UCSD-AML1 (cell line): ENCODE data around the gene UMAD1.

ENCODE experiments used
- DNase-seq: peaks from one replicate; lab custom pipeline; 2025; ENCODE audit not compliant: unreplicated experiment; lab: John Stamatoyannopoulos, UW

The UMAD1 gene

GRCh38 chr7:7761974-7762779 lies 121.6 kb downstream of the UMAD1 start:
- no peak for DNase-seq

GRCh38 chr7:7764520-7765396 lies 124.2 kb downstream of the UMAD1 start:
- no peak for DNase-seq

DNA sequence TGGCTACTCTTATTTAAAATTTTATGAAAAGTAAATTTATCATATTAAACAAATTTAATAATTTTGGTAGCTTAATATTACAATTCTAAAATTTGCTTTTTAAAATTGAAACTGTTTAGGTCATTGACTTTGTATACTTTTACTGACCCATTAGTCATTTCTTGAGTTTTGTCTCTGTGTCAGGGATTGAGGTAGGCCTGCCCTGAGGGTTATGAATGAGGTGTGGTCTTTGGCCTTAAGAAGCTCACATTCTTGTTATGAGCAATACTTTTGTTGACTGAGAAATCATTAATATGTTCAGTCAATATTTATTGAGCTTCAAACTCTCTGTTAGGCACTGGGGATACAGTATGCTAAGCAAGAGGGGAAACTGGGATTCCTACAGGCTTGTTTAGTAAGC lies 124.9 kb downstream of the UMAD1 start:
- DNase-seq: no peak

GRCh38 chr7:7766671-7767070 lies 126.1 kb downstream of the UMAD1 start:
- no peak for DNase-seq

DNA sequence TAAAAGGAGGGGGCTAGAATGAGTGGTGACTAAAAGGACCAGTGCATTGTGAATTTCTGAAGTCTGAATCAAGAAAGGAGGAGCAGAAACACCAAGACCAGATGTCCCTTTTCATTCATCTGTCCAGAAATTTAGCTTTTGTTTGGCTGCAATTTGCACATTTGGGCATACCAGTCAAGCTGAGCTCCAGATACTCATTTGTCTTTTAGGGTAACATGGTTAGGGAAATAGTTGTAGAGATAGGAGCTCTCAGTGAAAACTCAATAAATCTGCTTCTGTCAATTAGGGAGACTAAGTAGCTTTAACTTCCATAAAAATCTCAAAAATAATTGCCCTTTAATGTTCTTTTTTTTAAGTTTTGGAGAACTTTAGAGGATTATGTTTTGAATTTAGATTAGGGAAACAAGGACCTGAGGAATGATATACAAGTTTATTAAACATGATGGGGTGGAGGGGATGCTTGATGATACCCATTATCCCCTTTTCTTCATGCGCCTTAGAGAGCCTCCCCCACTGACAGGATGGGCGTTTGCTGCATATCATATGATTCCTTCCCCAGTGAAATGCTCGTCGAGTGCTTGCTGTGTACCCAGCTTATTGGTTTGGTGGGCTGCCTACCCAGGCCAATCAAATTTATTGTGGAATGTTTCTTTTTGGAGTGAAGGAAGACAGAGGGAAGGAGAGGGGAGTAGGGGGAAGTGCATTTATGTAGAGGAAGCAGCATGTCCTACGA lies 128.6 kb downstream of the UMAD1 start:
- DNase-seq: no peak

DNA sequence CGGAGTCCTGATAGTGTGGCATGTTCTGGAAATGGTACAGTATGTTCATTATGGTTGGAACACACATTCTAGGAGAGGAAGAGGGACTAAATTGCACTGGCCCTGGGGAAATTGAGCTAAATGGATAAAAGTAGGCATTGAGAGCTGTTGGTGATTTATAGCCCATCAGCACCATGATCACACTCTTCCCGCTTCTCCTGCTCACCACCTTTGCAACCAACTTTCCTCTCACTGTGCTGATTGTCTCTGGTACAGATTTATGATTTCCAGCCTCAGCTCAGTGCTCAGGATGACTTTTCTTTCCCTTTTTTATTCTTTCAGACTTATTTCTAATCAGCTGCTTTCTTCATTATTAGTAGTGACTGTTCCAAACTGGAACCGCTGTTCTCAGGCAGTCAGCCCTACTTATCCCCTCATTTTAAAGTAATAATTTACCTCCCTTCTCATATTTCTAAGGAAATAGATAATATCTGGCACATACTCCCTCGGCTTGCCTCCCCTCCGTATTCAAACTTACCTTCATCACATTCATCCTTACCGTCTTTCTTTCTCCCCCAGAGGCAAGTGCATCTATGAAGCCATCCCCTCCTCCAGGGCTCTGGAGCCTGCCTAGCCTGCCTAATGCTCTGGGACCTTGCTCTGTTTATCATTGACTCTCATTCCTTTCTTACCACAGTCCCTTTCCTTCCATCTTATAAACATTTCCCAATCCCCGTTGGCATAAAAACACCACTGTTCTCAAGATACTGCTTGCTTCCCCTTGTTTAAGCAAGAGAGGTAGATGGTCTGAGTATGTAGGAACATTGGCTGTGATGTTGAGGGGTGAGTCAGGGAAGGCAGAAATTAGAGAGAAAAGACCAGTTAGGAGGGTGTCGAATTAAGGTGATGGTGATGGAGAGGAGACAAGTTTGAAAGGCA lies 129.4 kb downstream of the UMAD1 start:
- no peak for DNase-seq

GRCh38 chr7:7771452-7771851 lies 130.9 kb downstream of the UMAD1 start:
- DNase-seq: no peak

- no peak for DNase-seq
Observed at GRCh38 chr7:7772397-7772821, 131.9 kb downstream of the UMAD1 start.

DNA sequence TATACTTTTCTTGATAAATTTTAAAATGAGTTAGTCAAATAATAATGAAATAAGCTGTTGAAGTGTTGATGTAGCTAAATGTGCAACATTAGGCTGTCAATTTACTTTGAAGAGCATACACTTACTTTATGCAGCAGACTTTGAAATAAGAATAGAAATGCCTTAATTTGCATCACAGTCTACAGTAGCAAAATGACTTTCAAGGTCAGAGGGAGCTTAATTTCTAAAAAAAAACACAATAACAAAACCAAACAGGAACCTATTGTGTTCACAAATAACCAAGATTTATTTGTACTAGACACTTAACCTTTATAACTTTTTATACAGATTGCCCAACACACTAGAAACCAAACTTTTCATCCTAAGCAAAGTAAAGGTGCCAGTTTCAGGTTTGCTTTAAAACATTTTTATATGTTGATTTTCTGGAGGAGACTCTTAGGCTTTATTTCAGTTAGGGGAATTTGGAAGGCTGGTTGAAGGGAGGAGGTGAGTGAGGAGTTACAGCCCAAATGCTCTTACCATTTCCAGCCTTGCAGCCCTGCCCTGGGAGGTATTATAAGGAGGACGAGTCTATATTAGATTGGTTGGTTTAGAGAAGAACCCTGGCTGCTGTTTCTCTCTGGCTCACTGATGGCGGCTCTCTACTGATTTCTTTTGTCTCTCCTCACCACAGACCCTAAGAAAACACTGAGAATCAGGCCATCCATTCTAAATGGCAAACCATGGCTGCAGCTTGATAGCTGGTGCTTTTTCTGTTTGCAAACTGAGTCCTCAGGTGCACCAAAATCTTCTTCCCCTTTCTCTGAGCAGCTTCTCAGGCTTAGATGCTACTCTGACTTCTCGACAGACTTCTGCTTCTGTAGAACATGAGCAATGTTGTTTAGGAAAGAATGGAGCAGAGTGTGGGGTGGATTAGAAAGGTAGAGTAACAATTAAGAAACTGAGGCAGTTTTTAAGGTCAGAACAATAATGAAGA lies 133.1 kb downstream of the UMAD1 start:
- DNase-seq: no peak

- no peak for DNase-seq
Observed at GRCh38 chr7:7779888-7780287, 139.3 kb downstream of the UMAD1 start.

DNA sequence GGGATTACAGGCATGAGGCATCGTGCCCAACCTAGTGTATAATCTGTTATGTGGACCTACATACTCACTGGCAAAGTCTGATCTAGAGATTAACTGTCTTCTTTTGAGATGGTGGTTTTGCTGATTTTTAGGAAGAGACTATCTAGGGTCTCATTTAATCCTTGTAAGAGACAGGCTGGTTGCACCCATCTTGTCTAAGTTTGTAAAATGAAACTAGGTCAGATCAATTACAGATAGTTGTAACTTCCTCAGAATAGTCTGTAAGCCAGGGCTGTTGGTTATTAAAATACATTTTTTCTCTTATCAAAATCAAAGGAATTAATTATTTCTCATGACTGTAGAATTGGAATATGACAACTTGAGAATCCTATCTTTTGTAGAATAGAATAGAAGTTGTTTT lies 142.4 kb downstream of the UMAD1 start:
- no peak for DNase-seq

DNA sequence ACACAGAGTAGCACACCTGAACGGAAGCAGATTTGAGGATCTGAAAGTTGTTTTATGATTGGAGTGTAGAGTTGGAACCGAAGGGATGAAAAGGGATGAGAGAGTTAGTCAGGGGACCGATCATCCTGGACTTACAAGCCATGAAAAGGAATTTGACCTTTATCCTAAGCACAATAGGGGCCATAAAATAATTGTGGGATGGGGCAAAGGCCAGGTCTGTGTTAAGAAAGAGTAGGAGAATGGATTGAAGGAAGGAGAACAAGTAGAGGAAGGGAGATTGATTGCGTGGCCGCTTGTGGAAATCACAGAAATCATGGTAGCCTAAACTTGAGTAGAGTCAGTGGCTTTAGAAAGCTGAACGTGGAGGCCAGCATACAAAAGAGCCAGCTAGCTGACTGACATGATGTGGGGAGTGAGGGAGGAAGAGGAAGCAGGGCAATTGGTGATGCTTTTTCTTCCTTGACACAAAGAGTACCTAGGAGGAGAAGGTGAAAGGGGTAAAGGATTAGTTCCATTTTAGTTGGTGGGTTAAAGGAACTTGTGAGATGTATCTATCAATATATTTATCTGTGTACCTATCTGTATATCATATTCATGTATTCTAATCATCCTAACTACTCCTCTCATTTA lies 144.9 kb downstream of the UMAD1 start:
- no peak for DNase-seq

DNA sequence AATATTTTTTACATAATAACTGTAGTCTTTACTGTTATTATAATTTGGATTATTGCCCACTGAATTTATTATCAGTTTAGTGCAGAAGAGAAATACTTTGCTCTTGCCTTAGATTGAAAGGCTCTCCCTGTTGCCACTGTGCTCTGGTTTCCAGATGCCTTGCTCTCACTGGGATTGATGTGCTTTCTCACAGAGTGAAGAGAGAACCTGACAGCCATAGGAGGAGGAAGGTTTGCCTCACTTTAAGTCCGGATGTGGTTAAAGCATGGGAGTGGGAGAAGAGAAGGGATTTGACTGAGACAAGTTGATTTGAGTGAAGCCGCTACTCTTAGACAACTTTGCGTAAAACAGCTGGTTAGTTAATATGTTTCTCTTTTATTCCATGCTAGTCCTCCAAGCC lies 146.0 kb downstream of the UMAD1 start:
- DNase-seq: no peak

- no peak for DNase-seq
Observed at GRCh38 chr7:7789551-7789988, 149.0 kb downstream of the UMAD1 start.

DNA sequence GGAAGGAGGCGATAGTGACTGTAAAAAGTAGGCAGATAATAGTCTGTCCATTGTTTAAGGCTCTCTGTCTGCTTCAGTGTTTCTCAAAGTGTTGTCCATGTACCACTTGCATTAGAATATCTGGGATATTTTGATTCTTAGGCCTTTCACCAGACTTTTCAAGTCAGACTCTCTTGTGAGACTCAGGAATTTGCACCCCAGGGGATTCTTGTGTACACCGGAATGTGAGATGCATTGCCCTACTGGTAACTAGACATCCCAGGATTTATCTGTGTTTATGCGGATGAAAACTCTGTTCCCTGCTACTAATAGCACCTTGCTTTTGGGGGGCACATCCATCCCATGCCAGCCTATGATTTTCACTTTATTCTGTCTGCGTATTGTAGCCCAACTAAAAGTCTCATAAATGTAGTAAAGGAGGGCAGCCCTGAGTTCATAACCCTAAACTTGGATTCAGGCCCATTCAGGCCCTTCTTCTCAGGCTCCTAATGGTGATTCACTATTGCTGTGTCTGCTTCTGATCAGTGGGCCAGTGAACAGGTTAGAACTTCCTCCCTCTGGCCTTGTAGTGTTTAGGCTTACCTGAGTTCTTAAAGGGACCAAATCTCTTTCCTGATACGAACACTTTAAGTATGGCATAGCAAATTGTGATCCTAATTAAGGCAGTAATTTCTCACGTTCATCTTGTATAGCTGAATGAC lies 149.6 kb downstream of the UMAD1 start:
- no peak for DNase-seq

- DNase-seq: no peak
Observed at GRCh38 chr7:7791523-7791922, 151.0 kb downstream of the UMAD1 start.

DNA sequence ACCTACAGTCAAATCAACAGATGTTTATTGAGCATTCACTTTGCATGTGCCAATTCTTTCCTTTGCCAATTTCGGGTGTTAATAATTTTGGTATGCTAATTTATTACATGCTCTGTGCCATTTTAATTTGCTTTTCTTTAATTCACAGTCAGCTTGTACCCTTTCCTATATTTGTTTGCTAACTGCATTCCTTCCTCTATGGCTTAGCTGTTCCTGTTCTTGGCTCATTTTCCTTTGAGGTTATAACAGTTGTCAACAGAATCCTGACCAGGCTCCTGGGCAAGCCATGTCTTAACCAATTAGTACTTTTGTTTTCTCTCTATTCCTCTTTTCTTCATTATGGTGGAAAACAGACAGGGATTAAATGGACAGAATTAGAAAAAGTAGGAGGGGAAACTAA lies 151.5 kb downstream of the UMAD1 start:
- no peak for DNase-seq

- no peak for DNase-seq
Observed at GRCh38 chr7:7793249-7793648, 152.7 kb downstream of the UMAD1 start.
